NOMO-1 treated with dmso at 0.1 percent for 144 hours (cell line): ENCODE measurements around the gene RASA3.

ENCODE experiments used
- DNase-seq: peaks from one replicate; lab custom pipeline; 2025; ENCODE audit not compliant: unreplicated experiment; lab: John Stamatoyannopoulos, UW

The RASA3 gene

GRCh38 chr13:113943821-113944565, 188.4 kb downstream of the RASA3 start:
- DNase-seq, result no peak

GRCh38 chr13:113942591-113943103, 189.8 kb downstream of the RASA3 start:
- no peak for DNase-seq

GRCh38 chr13:113941571-113942191, 190.7 kb downstream of the RASA3 start:
- no peak for DNase-seq

GRCh38 chr13:113939944-113940297, 192.5 kb downstream of the RASA3 start:
- no peak for DNase-seq

- DNase-seq, result no peak
These were observed 193.1 kb downstream of the RASA3 start for GRCh38 chr13:113939129-113939943.

- no peak for DNase-seq
These were observed 193.7 kb downstream of the RASA3 start for GRCh38 chr13:113938716-113939115.

GRCh38 chr13:113938246-113938645, 194.2 kb downstream of the RASA3 start:
- DNase-seq, result no peak

- DNase-seq, result no peak
These were observed 194.8 kb downstream of the RASA3 start for GRCh38 chr13:113937527-113938180.

- DNase-seq, result no peak
These were observed 195.3 kb downstream of the RASA3 start for GRCh38 chr13:113937073-113937472.

- DNase-seq, result no peak
These were observed 196.1 kb downstream of the RASA3 start for GRCh38 chr13:113936166-113936965.

- no peak for DNase-seq
These were observed 197.2 kb downstream of the RASA3 start for GRCh38 chr13:113935001-113935844.

- DNase-seq, result no peak
These were observed 197.8 kb downstream of the RASA3 start for GRCh38 chr13:113934576-113934975.

GRCh38 chr13:113933901-113934300, 198.5 kb downstream of the RASA3 start:
- no peak for DNase-seq

- DNase-seq, result no peak
These were observed 200.5 kb downstream of the RASA3 start for GRCh38 chr13:113931841-113932459.

- DNase-seq, result peak; percentile 27
These were observed 201.5 kb downstream of the RASA3 start for GRCh38 chr13:113930671-113931637.

GRCh38 chr13:113929628-113930615, 202.5 kb downstream of the RASA3 start:
- DNase-seq, result no peak
